ENCODE measurements around the gene BMP7.

BMP7 gene

GRCh38 chr20:57262784-57263609, 3.4 kb downstream of the BMP7 start:
- Histone ChIP-seq H3K4me3 (ENCODE audit: low read depth, low read length) (no peak overlapping the region), H3K27ac (no peak overlapping the region), H3K27me3 (ENCODE audit: insufficient read depth, low read depth, severe bottlenecking) (peaks cover 70% of the 10 kb centered on the region), H3K9me3 (ENCODE audit: severe bottlenecking) (no peaks in the 10 kb centered on the region), H3K36me3 (no peaks in the 10 kb centered on the region)
- DNase-seq = no peak
- TF ChIP-seq CTCF (IDR thresholded peaks at IDR 0.05; ENCODE audit: low read depth, low read length) = no peak

- H3K27me3 ChIP-seq (ENCODE audit: insufficient read depth, low read depth, severe bottlenecking) = peaks cover 69% of the 10 kb centered on the region
- H3K9me3 ChIP-seq (ENCODE audit: severe bottlenecking) = no peaks in the 10 kb centered on the region
- H3K27ac ChIP-seq = no peak overlapping the region
- H3K4me3 ChIP-seq (ENCODE audit: low read depth, low read length) = no peak overlapping the region
- no peak for TF ChIP-seq CTCF (IDR thresholded peaks at IDR 0.05; ENCODE audit: low read depth, low read length)
- DNase-seq = no peak
- no peaks in the 10 kb centered on the region for H3K36me3 ChIP-seq
These were observed 4.1 kb downstream of the BMP7 start for GRCh38 chr20:57262301-57262700.

- H3K27ac ChIP-seq = no peak overlapping the region
These were observed 4.8 kb downstream of the BMP7 start for GRCh38 chr20:57261457-57262251.

GRCh38 chr20:57260934-57261333, 5.5 kb downstream of the BMP7 start:
- Histone ChIP-seq H3K27me3 (ENCODE audit: insufficient read depth, low read depth, severe bottlenecking) (peaks cover 57% of the 10 kb centered on the region), H3K36me3 (no peaks in the 10 kb centered on the region)
- no peak for DNase-seq

More at GRCh38 chr20:57261457-57262251, 4.8 kb downstream of the BMP7 start:
- H3K9me3 ChIP-seq (ENCODE audit: severe bottlenecking) = no peaks in the 10 kb centered on the region
- no peak for DNase-seq
- no peak overlapping the region for H3K4me3 ChIP-seq (ENCODE audit: low read depth, low read length)
- H3K27me3 ChIP-seq (ENCODE audit: insufficient read depth, low read depth, severe bottlenecking) = peaks cover 63% of the 10 kb centered on the region
- H3K36me3 ChIP-seq = no peaks in the 10 kb centered on the region
- no peak for TF ChIP-seq CTCF (IDR thresholded peaks at IDR 0.05; ENCODE audit: low read depth, low read length)

More at GRCh38 chr20:57260934-57261333, 5.5 kb downstream of the BMP7 start:
- TF ChIP-seq CTCF (IDR thresholded peaks at IDR 0.05; ENCODE audit: low read depth, low read length) = no peak
- Histone ChIP-seq H3K4me3 (ENCODE audit: low read depth, low read length) (no peak overlapping the region), H3K27ac (no peak overlapping the region), H3K9me3 (ENCODE audit: severe bottlenecking) (no peaks in the 10 kb centered on the region)

Measured in WERI-Rb-1 (cell line).